HG03108 (cell line): Measurements from ENCODE around the gene SLC22A1.

Experiments
- ATAC-seq: cut with Tn5 transposase; IDR thresholded peaks from one replicate; pipeline ENCODE4 v1.9.1; 2021; ENCODE audit warnings: moderate library complexity; ENCODE audit not compliant: unreplicated experiment

Gene SLC22A1

GRCh38 chr6:160167604-160168399 is 46.2 kb downstream of the SLC22A1 start:
- ATAC-seq: no peak

GRCh38 chr6:160170018-160170680 is 48.5 kb downstream of the SLC22A1 start:
- ATAC-seq: no peak

DNA sequence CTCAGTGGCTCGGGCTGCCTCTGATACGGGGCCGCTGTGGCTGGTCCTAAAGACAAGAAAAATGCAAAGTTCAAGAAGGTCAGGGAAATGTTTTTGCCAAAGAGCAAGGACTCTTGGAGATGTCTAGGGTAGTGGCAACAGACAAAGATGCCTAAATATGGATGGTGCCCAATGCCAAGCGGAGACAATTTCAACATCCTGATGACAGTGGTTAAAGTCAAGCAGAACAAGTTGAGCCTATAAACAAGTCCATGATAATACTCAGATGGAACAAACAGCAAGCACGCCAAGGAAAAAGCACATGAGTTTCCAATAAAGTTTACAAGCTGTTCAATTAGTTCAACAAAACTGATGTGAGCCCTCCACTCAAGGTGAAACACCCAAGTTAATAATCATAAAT is 51.1 kb downstream of the SLC22A1 start:
- no peak for ATAC-seq

DNA sequence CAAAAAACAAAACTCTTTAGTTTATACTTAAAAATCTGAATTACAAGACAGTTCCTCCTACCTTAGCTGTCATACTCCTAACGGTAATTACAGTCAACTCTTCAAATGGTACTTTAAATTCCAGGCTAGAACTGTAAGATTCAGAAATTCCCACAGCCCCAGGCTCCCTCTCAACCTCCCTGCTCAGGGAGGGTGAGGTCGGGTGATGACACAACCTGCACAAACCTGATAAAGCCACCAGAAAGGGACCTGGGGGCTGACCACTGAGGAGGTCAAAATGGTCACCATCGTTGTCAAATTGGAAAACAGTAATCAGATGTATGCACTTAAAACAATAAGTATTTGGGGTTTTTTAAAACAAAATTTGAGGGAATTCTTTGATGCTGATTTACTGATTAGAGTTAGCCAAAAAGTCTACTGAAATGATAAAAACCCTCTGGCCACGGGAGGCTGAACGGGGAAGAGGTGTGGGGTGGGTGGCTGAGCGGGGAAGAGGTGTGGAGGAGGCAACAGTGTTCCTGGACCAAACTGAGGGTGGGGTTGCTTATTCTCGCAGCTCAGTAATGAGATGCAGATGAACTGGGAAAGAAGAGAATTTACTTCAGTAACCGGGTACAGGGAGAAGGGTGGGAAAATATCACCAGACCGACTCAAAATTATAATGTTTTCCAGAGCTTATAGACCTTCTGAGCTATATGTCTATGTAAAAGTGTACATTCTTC is 52.4 kb downstream of the SLC22A1 start:
- no peak for ATAC-seq

DNA sequence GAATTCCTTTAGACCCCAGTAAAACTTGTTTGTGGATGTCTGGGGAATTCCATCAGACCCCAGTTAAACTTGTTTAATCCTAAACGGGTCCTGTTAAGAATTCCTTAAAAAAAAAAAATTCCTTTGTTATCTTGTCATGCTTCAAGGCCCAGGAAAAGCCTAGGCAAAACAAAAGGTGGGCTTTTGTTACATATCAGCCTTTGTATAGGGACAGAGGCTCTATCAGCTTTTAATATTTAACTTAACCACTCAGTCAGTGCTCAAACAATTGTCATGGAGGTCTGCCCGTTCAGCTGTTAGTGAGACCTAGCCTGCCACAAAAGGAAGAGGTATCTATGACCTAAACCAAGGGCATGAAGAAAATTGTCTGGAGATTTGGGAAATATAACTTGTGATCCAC is 53.1 kb downstream of the SLC22A1 start:
- no peak for ATAC-seq

DNA sequence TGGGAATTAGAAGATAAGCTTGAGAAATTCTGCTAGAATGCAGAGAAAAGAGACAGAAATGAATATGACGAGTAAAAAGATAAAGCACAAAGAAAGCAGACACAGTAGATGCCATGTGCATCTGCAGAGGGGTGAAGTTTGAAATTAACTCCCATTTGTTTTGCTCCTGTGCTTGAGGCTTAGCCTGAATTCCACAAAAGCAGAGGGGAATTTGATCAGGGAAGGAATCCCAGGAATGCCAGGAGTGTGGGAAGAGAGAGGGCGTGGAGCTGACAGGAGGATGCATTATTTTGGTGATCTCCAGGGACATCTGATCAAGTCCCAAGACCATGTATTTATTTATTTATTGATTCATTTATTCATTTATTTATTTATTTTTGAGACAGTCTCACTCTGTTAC is 55.6 kb downstream of the SLC22A1 start:
- no peak for ATAC-seq

- ATAC-seq: no peak
These were observed 56.7 kb downstream of the SLC22A1 start for GRCh38 chr6:160178271-160178670.

DNA sequence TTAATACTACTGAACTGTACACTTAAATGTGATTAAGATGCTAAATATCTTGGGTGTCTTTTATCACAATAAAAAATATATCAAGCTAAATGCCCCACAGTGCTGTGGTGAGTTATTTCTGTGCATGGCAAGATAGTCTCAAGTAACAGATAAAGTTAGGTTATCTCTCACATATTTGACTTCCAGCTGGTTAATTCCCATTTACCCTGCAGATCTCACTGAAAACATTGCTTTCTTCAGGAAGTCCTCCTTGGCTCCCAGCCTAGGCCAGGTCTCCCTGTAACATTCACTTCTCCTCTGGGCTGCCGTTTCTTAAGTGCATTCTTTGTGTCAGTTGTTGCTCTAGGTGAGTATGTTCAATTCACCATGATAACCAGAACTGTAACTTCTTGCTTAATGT is 59.1 kb downstream of the SLC22A1 start:
- no peak for ATAC-seq

- ATAC-seq: no peak
These were observed 67.2 kb downstream of the SLC22A1 start for GRCh38 chr6:160188773-160189172.

- ATAC-seq: no peak
These were observed 68.5 kb downstream of the SLC22A1 start for GRCh38 chr6:160190081-160190480.

- ATAC-seq: no peak
These were observed 69.4 kb downstream of the SLC22A1 start for GRCh38 chr6:160190973-160191372.

DNA sequence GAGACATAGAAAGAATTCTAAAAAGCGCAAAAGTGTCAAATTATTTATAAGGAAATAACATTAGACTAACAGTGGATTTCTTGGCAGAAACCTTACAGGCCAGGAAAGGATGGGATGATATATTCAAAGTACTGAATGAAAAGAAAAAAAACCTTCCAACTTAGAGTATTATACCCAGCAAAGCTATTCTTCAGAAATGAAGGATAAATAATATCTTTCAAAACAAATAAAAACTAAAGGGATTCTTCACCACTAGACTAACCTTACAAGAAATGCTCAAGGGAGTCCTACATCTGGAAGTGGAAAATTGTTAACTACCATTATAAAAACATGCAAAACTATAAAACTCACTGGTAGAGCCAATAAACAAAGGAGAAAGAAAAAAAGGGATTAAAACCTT is 71.2 kb downstream of the SLC22A1 start:
- ATAC-seq: no peak

GRCh38 chr6:160194808-160195207 is 73.2 kb downstream of the SLC22A1 start:
- ATAC-seq: no peak

DNA sequence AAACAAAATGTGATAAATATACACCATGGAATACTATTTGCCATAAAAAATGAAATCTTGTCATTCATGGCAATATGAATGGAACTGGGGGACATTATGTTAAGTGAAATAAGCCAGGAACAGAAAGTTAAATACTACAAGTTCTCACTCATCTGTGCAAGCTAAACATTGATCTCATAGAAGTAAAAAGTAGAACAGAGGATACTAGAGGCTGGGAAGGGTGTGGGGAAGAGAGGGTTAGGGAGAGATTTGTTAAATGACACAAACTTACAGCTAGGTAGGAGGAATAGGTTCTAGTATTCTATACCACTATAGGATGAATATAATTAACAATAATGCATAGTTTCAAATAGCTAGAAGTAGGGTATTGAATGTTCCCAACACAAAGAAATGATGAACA is 76.0 kb downstream of the SLC22A1 start:
- ATAC-seq: no peak

DNA sequence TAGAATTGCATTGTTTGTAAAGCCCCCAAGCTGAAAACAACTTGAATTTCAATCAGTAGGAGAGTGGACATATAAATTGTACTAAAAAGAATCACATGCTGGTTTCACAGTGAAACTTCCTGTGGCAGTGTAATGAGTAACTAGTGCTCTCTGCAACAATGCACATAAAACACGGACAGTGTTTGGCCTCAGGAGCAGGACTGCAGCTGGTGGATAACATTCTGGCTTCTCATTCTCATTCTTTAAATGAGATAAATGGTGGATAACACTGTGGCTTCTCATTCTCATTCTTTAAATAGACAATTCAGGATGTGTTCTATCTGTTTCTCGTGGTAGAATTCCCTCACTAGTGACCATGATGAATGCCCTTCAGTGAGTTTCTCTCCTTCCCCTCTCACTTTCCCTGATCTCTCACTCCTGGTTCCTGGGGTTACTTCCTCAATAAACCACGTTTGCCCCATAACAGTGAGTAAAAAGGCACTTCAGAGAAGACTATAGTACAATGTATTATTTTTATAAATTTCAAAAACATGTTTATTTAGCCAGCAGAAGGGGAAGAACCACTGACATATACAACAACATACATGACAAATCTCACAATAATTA is 77.1 kb downstream of the SLC22A1 start:
- peak; percentile 84 for ATAC-seq

DNA sequence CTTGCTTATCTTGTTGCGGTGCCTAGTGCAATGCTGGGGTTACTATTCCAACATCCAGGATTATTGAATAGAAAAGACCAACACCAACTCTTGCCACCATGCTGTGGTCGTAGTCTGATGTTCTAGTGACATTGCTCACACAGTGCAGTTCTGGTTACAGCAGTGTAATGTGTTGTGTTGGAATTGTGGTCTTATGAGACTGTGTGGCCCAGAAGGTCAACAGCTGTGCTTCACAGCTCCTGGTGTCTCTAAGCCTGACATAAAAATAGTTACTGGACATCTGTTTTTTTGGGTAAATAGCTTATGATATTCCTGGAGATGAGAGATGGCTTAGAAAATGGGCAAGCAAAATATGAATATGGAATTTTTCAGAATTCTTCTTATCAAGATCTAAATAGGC is 79.4 kb downstream of the SLC22A1 start:
- no peak for ATAC-seq

DNA sequence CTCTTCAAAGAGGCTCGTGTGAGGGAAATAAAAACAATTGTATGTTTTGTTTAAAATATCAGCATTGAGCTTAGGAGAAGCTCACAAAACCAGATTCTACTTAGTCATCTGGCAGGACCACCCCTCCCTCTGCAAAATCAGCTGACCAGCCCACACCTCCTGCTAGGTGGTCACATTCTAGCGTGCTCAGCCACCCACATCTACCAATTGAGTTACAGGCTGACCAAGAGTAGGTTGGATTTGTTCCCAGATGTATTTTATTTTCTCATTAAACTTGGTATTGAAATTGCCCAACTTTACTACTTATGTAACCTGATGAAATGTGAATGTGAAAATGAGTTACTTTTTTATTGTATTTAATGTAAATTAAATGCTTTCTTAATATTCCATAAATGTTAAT is 80.8 kb downstream of the SLC22A1 start:
- no peak for ATAC-seq

GRCh38 chr6:160203076-160203475 is 81.5 kb downstream of the SLC22A1 start:
- no peak for ATAC-seq

- no peak for ATAC-seq
These were observed 81.9 kb downstream of the SLC22A1 start for GRCh38 chr6:160203522-160203921.

GRCh38 chr6:160203953-160204352 is 82.3 kb downstream of the SLC22A1 start:
- ATAC-seq: no peak

DNA sequence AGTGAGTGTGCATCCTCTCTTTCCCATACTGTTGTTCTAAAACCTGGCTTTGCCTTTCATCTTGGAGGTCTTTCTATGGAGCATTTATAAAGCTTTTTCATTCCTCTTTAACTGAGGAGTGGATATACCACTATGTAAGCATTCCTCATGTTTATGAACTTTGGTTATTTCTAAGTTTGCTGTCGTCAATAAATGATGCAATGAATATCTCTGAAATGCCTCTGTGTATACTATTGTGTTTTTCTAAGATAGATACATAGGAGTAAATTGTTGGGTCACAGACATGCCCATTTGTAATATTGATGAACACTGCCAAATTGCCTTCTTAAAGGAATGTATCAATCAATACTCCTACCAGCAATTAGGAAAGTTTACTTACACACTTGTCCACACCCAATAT is 83.1 kb downstream of the SLC22A1 start:
- ATAC-seq: no peak

- ATAC-seq: no peak
These were observed 86.0 kb downstream of the SLC22A1 start for GRCh38 chr6:160207618-160208017.
